ENCODE data around the gene KCNH3.
"Not testable (repeated sequence)": the region's sequence is repeated elsewhere in the genome, so short reads cannot be mapped to it uniquely, and the experiment has no call there.

Gene KCNH3

DNA sequence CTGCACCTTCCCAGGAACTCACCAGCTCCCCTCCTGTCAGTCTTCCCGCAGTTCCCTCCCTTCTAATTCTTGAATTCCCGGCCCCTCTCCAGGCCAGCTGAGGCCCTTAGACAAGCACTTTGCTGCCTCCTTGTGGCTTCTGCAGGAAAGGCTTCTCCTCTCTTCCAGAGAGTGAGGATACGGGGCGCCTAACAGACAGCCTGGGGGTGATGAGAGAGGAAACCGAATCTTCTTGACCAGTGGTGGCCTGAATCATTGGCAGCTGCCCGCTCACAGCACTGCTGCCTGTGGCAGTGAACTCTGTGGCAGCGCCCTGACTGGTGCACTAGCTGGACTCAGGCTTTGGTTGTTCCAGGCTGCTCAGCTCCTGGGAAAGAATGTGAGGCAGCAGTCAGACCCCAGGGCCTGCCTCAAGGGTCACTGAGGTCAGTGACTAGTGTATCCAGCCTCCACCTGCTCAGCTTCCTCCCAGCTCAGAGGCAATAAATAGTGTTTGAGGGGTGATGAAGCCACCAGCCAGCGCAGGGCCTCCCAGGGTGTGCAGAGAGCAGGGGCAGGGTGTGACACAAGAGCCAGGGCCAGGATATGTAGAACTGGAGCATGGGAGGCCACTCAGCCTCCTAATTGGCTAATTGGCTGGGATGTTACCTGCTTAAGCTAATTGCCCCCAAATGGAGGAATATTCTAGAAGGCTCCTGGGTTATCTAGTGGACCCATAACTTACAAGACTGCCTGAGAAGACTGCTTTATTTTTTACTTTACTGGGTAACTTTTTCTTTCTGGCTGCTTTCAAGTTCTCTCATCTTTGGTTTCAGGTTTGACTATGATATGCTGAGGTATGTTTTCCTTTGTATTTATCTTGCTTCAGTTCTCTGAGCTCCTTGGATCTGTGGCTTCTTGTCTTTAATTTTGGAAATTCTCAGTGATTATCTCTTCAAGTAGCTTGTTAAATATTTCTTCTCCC, 42.0 kb downstream of the KCNH3 start:
- DNase-seq (ENCODE audit: extremely low spot score, insufficient read length, low read depth): peak; percentile 56
- peak; percentile 83 for FAIRE-seq

DNA sequence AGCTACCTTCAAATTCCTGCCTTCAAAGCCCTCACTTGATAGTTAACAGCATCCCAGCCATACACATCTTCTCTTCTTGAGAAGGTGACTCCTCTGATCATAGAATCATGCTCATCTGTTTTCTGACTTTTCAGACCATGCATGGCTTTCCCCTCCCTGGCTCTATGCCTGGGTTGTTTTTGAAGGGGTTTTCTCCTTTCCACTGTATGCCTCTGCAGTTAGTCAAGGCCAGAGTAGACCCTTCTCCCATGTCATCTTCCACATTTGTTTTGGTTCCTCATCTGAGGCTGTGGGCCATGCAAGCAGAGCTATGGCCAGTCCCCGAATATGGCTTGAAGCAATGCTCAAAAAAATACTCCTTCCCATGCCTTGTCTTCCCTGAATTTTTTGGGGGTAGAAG, 43.4 kb downstream of the KCNH3 start:
- FAIRE-seq: no peak
- no peak for DNase-seq (ENCODE audit: extremely low spot score, insufficient read length, low read depth)

GRCh38 chr12:49582850-49583249, 44.0 kb downstream of the KCNH3 start:
- DNase-seq (ENCODE audit: extremely low spot score, insufficient read length, low read depth): no peak
- no peak for FAIRE-seq

- DNase-seq (ENCODE audit: extremely low spot score, insufficient read length, low read depth) (no peak), FAIRE-seq (no peak)
Measured at GRCh38 chr12:49583366-49584094, 44.7 kb downstream of the KCNH3 start.

DNA sequence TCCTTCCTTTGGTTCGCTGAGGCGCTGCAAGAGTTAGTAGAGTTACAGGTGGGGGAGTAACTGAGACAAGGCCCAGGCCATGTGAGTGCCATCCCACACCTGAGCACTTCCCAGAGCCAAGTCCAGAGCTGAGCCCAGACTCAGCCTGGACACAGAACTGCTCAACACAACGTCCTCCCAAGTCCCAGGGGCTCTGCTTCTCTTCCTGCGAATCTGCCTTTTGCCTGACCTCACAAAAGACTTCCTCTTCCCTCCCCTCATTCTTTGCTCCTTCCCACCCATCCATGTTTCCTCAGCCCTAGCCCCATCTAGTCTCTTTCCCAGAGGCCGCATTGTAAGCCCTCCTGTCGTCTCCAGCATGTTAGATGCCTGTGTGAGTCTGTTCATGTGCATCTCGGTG, 45.8 kb downstream of the KCNH3 start:
- no peak for DNase-seq (ENCODE audit: extremely low spot score, insufficient read length, low read depth)
- FAIRE-seq: no peak

- DNase-seq (ENCODE audit: extremely low spot score, insufficient read length, low read depth) (no peak), FAIRE-seq (no peak)
Measured at GRCh38 chr12:49585477-49586459, 46.9 kb downstream of the KCNH3 start.

GRCh38 chr12:49587174-49587908, 48.5 kb downstream of the KCNH3 start:
- no peak for DNase-seq (ENCODE audit: extremely low spot score, insufficient read length, low read depth)
- no peak for FAIRE-seq

DNA sequence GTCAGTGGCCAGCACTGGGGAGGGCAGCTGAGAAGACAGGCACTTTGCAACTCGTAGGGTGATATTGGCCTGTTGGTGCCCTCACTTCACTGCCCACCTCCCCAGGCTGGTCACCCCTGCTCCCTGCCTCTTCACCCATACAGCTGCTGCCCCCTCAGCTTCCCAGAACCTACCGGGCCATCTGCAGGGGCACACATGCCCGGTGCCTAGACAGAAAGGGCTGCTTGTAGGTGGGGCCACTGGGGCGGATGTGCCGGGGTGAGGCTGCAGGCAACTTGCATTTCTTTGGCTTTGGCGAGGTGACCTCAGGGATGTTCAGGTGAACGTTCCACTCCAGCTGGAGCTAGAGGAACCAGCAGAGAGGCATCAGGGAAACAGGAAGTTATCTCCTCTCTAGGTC, 49.5 kb downstream of the KCNH3 start:
- DNase-seq (ENCODE audit: extremely low spot score, insufficient read length, low read depth): no peak

GRCh38 chr12:49588721-49589516, 50.1 kb downstream of the KCNH3 start:
- DNase-seq (ENCODE audit: extremely low spot score, insufficient read length, low read depth): no peak
- no peak for FAIRE-seq

More for the DNA sequence above, 49.5 kb downstream of the KCNH3 start:
- no peak for FAIRE-seq

DNA sequence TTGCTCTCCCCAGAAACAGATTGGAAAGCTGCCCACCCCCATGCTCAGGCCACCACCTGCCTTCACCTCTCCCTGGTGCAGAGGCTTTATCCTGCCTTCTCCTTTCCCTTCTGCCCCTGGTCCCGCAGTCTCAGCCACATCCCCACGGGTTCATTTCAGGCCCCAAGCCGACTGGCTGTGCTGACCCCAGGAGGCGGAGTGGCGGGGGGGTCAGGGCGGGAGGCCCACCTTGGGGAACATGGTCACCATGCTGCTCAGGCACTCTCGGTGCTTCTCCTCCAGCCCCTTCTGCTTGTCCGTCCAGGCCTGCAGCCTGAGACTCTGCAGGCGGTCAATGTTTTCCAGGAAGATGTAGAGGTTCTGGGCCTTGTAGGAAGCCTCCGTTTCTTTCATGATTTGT, 59.7 kb downstream of the KCNH3 start:
- FAIRE-seq: no peak
- DNase-seq (ENCODE audit: extremely low spot score, insufficient read length, low read depth): no peak

- DNase-seq (ENCODE audit: extremely low spot score, insufficient read length, low read depth) (no peak), FAIRE-seq (no peak)
Measured at GRCh38 chr12:49599961-49600360, 61.1 kb downstream of the KCNH3 start.

- FAIRE-seq (no peak), DNase-seq (ENCODE audit: extremely low spot score, insufficient read length, low read depth) (no peak)
Measured at GRCh38 chr12:49603721-49604120, 64.9 kb downstream of the KCNH3 start.

GRCh38 chr12:49604856-49605255, 66.0 kb downstream of the KCNH3 start:
- FAIRE-seq (no peak), DNase-seq (ENCODE audit: extremely low spot score, insufficient read length, low read depth) (no peak)

DNA sequence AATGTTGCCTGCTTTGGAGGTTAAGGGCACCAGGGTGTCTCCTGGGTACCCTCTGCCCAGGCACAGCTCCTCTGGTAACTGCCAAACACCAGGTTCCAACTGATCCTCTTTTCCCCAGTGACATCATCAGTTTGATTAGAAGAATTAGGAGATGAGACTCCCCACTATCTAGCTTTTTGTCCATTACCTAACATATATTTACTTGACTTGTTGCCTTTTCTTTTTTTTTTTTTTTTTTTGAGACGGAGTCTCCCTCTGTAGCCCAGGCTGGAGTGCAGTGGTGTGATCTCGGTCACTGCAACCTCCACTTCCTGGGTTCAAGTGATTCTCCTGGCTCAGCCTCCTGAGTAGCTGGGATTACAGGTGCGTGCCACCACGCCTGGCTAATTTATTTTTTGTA, 66.7 kb downstream of the KCNH3 start, which contains the start of gene FAM186B:
Gene FAM186B (minus strand): TSS at position 101 of the 400 bp plus-strand sequence. CDS start 162 bp downstream, outside the sequence.
- DNase-seq (ENCODE audit: extremely low spot score, insufficient read length, low read depth); FAIRE-seq: not testable (repeated sequence)

All from GM18507 (cell line).